Psoas muscle (tissue), 8 donors: Measurements from ENCODE around the gene GABRA4. TPM values are rescaled to one million over a fixed set of nuclear protein-coding genes. Genes with fewer than 3 reads are reported as not detected.

Source experiments
- ATAC-seq, 4 donors: fragments of 200-7000 bp; cut with Tn5 transposase; one replicate each; pipeline ENCODE4 v1.9.1; 2020; ENCODE audit warnings: moderate library complexity in 3 of 4, mild to moderate bottlenecking in 2 of 4
- DNase-seq, 2 donors: peaks; one replicate each; pipeline ENCODE4 v3.0.0-alpha.2; 2020
- H3K27ac ChIP-seq: fragments of 200-600 bp; one replicate; pipeline ENCODE4 v1.8.0; 2022
- H3K27me3 ChIP-seq, 3 donors: fragments of 200-600 bp in 1 of 3; one replicate each; pipeline versions ENCODE4 v1.6.1 to v1.8.0; 2013 to 2022; ENCODE audit warnings: low read length in 2 of 3, mild to moderate bottlenecking in 2 of 3, moderate library complexity in 1 of 3; ENCODE audit not compliant: insufficient read depth in 3 of 3
- H3K36me3 ChIP-seq, 2 donors: fragments of 200-600 bp in 1 of 2; one replicate each; pipeline versions ENCODE4 v1.6.1 to v1.8.0; 2013 to 2022; ENCODE audit warnings: low read depth in 1 of 2, mild to moderate bottlenecking in 1 of 2, moderate library complexity in 1 of 2; ENCODE audit not compliant: insufficient read depth in 1 of 2
- H3K4me1 ChIP-seq: fragments of 200-600 bp; one replicate; pipeline ENCODE4 v1.8.0; 2022
- H3K4me3 ChIP-seq: fragments of 200-600 bp; one replicate; pipeline ENCODE4 v1.8.0; 2022; ENCODE audit warnings: mild to moderate bottlenecking
- H3K9me3 ChIP-seq: fragments of 200-600 bp; one replicate; pipeline ENCODE4 v1.8.0; 2022
- CTCF ChIP-seq: fragments of 200-600 bp; IDR thresholded peaks from one replicate; pipeline ENCODE4 v1.8.0; 2022; ENCODE audit warnings: antibody characterized with exemption
- WGBS, 3 donors: extraction: QIAGEN DNeasy Blood & Tissue Kit; methylation state at CpG; one replicate each; pipeline versions ENCODE4 v1.1.6 to v1.1.7; 2013; 5-methylcytosine and 5-hydroxymethylcytosine counted together
- intact Hi-C, 2 donors: fragments of 100-400 bp; cut with DNase I; formaldehyde crosslinking; loops; one replicate each; pipeline versions ENCODE4 v1.11.0 to v1.14.2; 2022
- polyA plus RNA-seq, 3 donors: library from polyadenylated mRNA; stranded (reverse); fragments of 200-250 nt; gene quantifications; one replicate each; pipeline ENCODE4 v1.2.3, GENCODE V29; 2013
- total RNA-seq, 4 donors: library from RNA; stranded (reverse); fragmentation: NEBNext Ultra II Directional in 2 of 4; extraction: Animal tissue kit (Norgen Biotek cat#: 25700) in 2 of 4; gene quantifications; one replicate each; pipeline versions ENCODE4 v1.2.1 to v1.2.4, GENCODE V29; 2021 to 2023
- donor health status: healthy with polysubstance abuse.
- donor health status: DM: no; HTN: no; CAD: no; lungs with moderate emphysema.
- donor health status: Bipolar disorder and iron deficiency.
- donor health status: healthy.
- donor health status: DM: yes; HTN: yes; CAD: no.
- donor health status: DM: no; HTN: no; CAD: no.
- donor health status: DM: no; HTN: no; CAD: no.
- donor health status: DM: yes; HTN: yes; CAD: no.

GABRA4 gene
- total and polyA plus RNA-seq, 7 donors, result 0.01 TPM; not detected in 6

DNA sequence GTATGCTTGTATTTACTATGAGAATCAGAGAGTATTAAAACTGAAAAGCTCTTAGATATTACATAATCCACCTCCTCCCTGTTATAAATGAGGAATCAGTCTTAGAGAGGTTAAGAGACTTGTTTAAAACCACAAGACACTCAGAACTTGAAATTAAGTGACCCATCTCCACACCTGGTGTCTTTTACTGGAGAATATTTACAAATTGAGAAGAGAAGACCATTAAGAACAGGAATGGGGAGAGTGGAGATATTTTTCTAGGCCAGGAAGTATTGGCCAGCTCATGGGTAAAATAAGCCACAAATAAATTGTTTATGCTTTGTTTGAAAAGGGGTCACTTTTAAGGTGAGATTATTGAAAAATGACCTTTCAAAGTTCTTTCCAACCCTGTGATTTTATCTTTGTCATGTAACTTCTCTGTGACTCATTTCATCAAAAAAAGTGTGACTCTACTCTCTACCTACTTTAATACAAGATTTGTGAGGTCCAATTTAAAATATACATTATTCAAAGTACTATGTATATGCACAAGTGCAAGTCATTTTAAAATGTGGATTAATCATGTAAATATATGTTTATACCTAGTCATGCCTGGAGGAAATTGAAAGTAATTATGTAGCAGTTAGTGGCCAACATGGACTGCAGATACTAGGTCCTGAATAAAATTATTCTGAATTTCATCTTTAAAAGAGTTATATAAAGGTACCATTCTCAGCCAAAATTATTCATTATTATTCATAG is 68.4 kb downstream of the GABRA4 start:
- DNase-seq (no peak), ATAC-seq (no peak)
- H3K27ac ChIP-seq, result no peak overlapping the region
- intact Hi-C loops, result no loop called here
- no peak for TF ChIP-seq CTCF
- no peaks in the 10 kb centered on the region for H3K9me3 ChIP-seq
- H3K36me3 ChIP-seq, result no peaks in the 10 kb centered on the region
- H3K27me3 ChIP-seq, result no peaks in the 10 kb centered on the region
- H3K4me3 ChIP-seq, result no peak overlapping the region
- no peaks in the 10 kb centered on the region for H3K4me1 ChIP-seq

- WGBS, 3 donors, result 65 to 67% (median 66%) methylated on average over 3 of the region's 3 CpGs
- ATAC-seq, result no peak
- no peak overlapping the region for H3K27ac ChIP-seq
- H3K4me3 ChIP-seq, result no peak overlapping the region
- TF ChIP-seq CTCF, result no peak
- no peaks in the 10 kb centered on the region for H3K36me3 ChIP-seq
- H3K27me3 ChIP-seq, result no peaks in the 10 kb centered on the region
- no peak for DNase-seq
- no peaks in the 10 kb centered on the region for H3K4me1 ChIP-seq
- no peaks in the 10 kb centered on the region for H3K9me3 ChIP-seq
- intact Hi-C loops, result no loop called here
These were observed 71.2 kb downstream of the GABRA4 start for GRCh38 chr4:46922205-46922604.

GRCh38 chr4:46909078-46909477 is 84.3 kb downstream of the GABRA4 start, which contains the start of gene COX7B2:
Gene COX7B2 (minus strand): TSS chr4:46909245. CDS start chr4:46735192, 174,053 bp downstream.
- no peaks in the 10 kb centered on the region for H3K4me1 ChIP-seq
- DNase-seq (no peak), ATAC-seq (no peak)
- H3K36me3 ChIP-seq, result no peaks in the 10 kb centered on the region
- H3K9me3 ChIP-seq, result no peaks in the 10 kb centered on the region
- TF ChIP-seq CTCF, result no peak
- intact Hi-C loops, result no loop called here
- no peak within 1 kb of the TSS for H3K27ac ChIP-seq
- H3K27me3 ChIP-seq, result no peaks in the 10 kb centered on the region
- 85 to 90% (median 86%) methylated on average over 12 of the region's 12 CpGs for WGBS, 3 donors
- no peak within 1 kb of the TSS for H3K4me3 ChIP-seq

- no peak overlapping the region for H3K27ac ChIP-seq
- 83 to 87% (median 85%) methylated on average over 4 of the region's 4 CpGs for WGBS, 3 donors
- TF ChIP-seq CTCF, result no peak
- H3K9me3 ChIP-seq, result no peaks in the 10 kb centered on the region
- H3K4me1 ChIP-seq, result no peaks in the 10 kb centered on the region
- no peaks in the 10 kb centered on the region for H3K36me3 ChIP-seq
- intact Hi-C loops, result no loop called here
- H3K27me3 ChIP-seq, result no peaks in the 10 kb centered on the region
- ATAC-seq (no peak), DNase-seq (no peak)
- H3K4me3 ChIP-seq, result no peak overlapping the region
These were observed 85.2 kb downstream of the GABRA4 start for GRCh38 chr4:46908148-46908547.

- Histone ChIP-seq H3K27ac (no peak overlapping the region), H3K36me3 (no peaks in the 10 kb centered on the region), H3K27me3 (no peaks in the 10 kb centered on the region), H3K4me1 (no peaks in the 10 kb centered on the region), H3K4me3 (no peak overlapping the region), H3K9me3 (no peaks in the 10 kb centered on the region)
- ATAC-seq (no peak), DNase-seq (no peak)
- intact Hi-C loops, result no loop called here
- TF ChIP-seq CTCF, result no peak
- WGBS, 3 donors, result 55 to 67% (median 64%) methylated on average over 1 of the region's 1 CpG
These were observed 93.3 kb downstream of the GABRA4 start for GRCh38 chr4:46900082-46900481.
